GM23248 (cell line): Measurements from ENCODE around the gene ANGEL2. TPM values are rescaled to one million over a fixed set of nuclear protein-coding genes. Genes with fewer than 3 reads are reported as not detected.
A peak's percentile ranks its signal among the peaks of the same experiment; 100 is the strongest.
"Not testable (repeated sequence)": the region's sequence is repeated elsewhere in the genome, so short reads cannot be mapped to it uniquely, and the experiment has no call there.

ENCODE experiments used
- DNase-seq: peaks from one replicate; pipeline ENCODE4 v3.0.0-alpha.2; 2015
- H2AFZ ChIP-seq: fragments of 200-600 bp; sonication (generic); 2 replicates; pipeline ENCODE4 v1.6.1; 2016; ENCODE audit warnings: antibody characterized with exemption
- H3F3A ChIP-seq: fragments of 200-600 bp; sonication (generic); 2 replicates; pipeline ENCODE4 v1.6.1; 2016; ENCODE audit warnings: mild to moderate bottlenecking, antibody characterized with exemption, mixed run types; ENCODE audit not compliant: insufficient read depth
- H3K27ac ChIP-seq: fragments of 200-600 bp; sonication (generic); 2 replicates; pipeline ENCODE4 v1.5.1; 2016; ENCODE audit warnings: mild to moderate bottlenecking
- H3K27me3 ChIP-seq: fragments of 200-600 bp; sonication (generic); replicated peaks from 2 replicates; pipeline ENCODE4 v1.6.1; 2016; ENCODE audit warnings: mild to moderate bottlenecking; ENCODE audit not compliant: insufficient read depth
- H3K36me3 ChIP-seq: fragments of 200-600 bp; sonication (generic); 2 replicates; pipeline ENCODE4 v1.6.1; 2016; ENCODE audit warnings: low read depth, mild to moderate bottlenecking
- H3K4me1 ChIP-seq: fragments of 200-600 bp; sonication (generic); 2 replicates; pipeline ENCODE4 v1.6.1; 2016; ENCODE audit warnings: mild to moderate bottlenecking; ENCODE audit not compliant: insufficient read depth
- H3K4me2 ChIP-seq: fragments of 200-600 bp; sonication (generic); one replicate; pipeline ENCODE4 v1.6.1; 2016; ENCODE audit warnings: mild to moderate bottlenecking; ENCODE audit not compliant: unreplicated experiment
- H3K4me3 ChIP-seq: fragments of 200-600 bp; sonication (generic); 2 replicates; pipeline ENCODE4 v1.5.1; 2016; ENCODE audit warnings: mild to moderate bottlenecking
- H3K79me2 ChIP-seq: fragments of 200-600 bp; sonication (generic); 2 replicates; pipeline ENCODE4 v1.6.1; 2016; ENCODE audit warnings: mild to moderate bottlenecking; ENCODE audit not compliant: insufficient read depth
- H3K9ac ChIP-seq: fragments of 200-600 bp; sonication (generic); 2 replicates; pipeline ENCODE4 v1.6.1; 2016; ENCODE audit warnings: mild to moderate bottlenecking
- H3K9me2 ChIP-seq: fragments of 200-600 bp; sonication (generic); 2 replicates; pipeline ENCODE4 v1.6.1; 2016; ENCODE audit warnings: mixed run types, mild to moderate bottlenecking, moderate library complexity; ENCODE audit not compliant: insufficient read depth
- H3K9me3 ChIP-seq: fragments of 200-600 bp; sonication (generic); one replicate; pipeline ENCODE4 v1.6.1; 2017; ENCODE audit warnings: low read depth
- H4K20me1 ChIP-seq: fragments of 200-600 bp; sonication (generic); 2 replicates; pipeline ENCODE4 v1.6.0; 2016; ENCODE audit not compliant: insufficient read depth
- EZH2 ChIP-seq: fragments of 200-600 bp; sonication (generic); IDR thresholded peaks from 2 replicates; pipeline ENCODE4 v1.6.1; 2018; ENCODE audit warnings: antibody characterized with exemption, mild to moderate bottlenecking; ENCODE audit not compliant: insufficient read depth, poor library complexity, severe bottlenecking
- EZH2phosphoT487 ChIP-seq: fragments of 200-600 bp; sonication (generic); IDR thresholded peaks from 2 replicates; pipeline ENCODE4 v1.6.1; 2018; ENCODE audit warnings: antibody characterized with exemption, moderate library complexity, mild to moderate bottlenecking, low read depth; ENCODE audit not compliant: insufficient read depth
- WGBS, 2 experiments: methylation state at CpG; one replicate each; pipeline ENCODE4 v1.1.6; 2015 to 2017; ENCODE audit warnings: low lambda C conversion rate in 2 of 2, low coverage in 1 of 2; ENCODE audit errors: missing lambda C conversion rate in 2 of 2; 5-methylcytosine and 5-hydroxymethylcytosine counted together
- in situ Hi-C: fragments of 300-500 bp; cut with MboI; formaldehyde crosslinking; loops from 2 replicates; pipeline ENCODE4 v1.15.0; 2020
- polyA plus RNA-seq: library from polyadenylated mRNA; unstranded; fragments of >200 nt; fragmentation: Nextera tagmentation; extraction: Ambion mirVana; gene quantifications from 2 replicates; pipeline ENCODE4 v1.2.1, GENCODE V29; 2016
- total RNA-seq: library from RNA; depleted of rRNA; stranded (reverse); fragments of >200 nt; shearing (Covaris generic); gene quantifications from 2 replicates; pipeline ENCODE4 v1.2.3, GENCODE V29; 2014

ANGEL2 gene
- total and polyA plus RNA-seq, 2 experiments from 2014 or later = 19.7 to 28.5 TPM

DNA sequence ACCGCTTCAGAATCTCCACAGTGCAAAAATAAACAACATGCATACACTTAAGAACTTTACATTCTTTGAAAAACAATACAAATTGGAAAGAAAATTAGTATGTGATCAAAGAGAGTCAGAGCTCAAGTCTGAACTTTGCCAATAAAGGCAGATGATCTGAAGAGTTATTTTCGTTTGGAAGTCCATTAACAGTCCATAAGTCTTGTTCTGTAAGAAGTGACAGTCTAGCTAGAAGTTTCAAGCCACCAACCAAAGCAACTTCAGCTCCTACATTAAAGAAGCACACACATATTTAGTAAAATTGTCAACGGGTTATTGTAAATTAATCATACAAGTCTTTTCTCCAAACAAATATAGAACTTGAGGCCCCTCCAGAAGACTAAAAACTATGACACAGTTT, 20.7 kb downstream of the ANGEL2 start:
- Histone ChIP-seq H3F3A (peaks cover 14% of the 10 kb centered on the region; the same call in 1 of the 2 replicates), H2AFZ (no peak overlapping the region), H3K27me3 (no peaks in the 10 kb centered on the region), H4K20me1 (no peaks in the 10 kb centered on the region), H3K36me3 (peaks cover 45% of the 10 kb centered on the region), H3K9me3 (no peaks in the 10 kb centered on the region), H3K4me3 (no peak overlapping the region), H3K27ac (no peak overlapping the region; the same call in 1 of the 2 replicates), H3K4me1 (no peaks in the 10 kb centered on the region), H3K79me2 (no peaks in the 10 kb centered on the region), H3K9ac (no peak overlapping the region), H3K9me2 (no peaks in the 10 kb centered on the region), H3K4me2 (no peak overlapping the region)
- TF ChIP-seq EZH2phosphoT487 (no peak), EZH2 (no peak)
- no peak for DNase-seq
- in situ Hi-C loops = loop anchor here (25.0 kb wide), 3 partner anchors 333 to 908 kb away; no protein-coding TSS in a partner anchor
- 62 to 66% methylated on average over 3 of the region's 3 CpGs for WGBS, 2 experiments

DNA sequence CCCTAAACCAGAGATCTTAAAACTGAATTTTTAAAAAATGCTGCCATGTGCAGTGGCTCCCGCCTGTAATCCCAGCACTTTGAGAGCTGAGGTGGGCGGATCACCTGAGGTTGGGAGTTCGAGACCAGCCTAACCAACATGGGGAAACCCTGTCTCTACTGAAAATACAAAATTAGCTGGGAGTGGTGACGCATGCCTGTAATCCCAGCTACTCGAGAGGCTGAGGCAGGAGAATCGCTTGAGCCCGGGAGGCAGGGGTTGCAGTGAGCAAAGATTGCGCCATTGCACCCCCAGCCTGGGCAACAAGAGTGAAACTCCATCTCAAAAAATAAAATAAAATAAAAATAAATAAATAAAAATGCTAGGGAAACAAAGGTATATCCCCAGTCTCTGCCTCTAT, 21.7 kb downstream of the ANGEL2 start:
- WGBS, 2 experiments = 87 to 93% methylated on average over 8 of the region's 8 CpGs
- in situ Hi-C loops = loop anchor here (25.0 kb wide), 3 partner anchors 332 to 907 kb away; no protein-coding TSS in a partner anchor

DNA sequence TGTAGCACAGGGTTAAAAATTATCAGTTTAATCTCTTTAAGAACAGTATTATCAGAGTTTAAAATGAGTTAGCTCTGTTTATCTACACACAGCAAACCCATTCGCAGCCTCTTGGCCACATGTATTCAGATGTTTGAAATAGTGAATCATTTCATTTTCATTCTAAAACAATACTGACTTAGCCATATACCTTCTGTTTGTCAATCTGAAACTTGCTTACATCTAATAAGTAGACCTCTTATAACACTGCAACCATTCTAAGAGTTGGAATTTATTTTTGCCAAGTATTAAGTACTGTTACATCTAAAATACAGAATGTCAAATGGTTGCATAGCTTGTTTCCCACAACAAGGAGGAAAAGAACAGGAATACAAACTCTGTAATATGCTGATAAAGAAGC, 25.4 kb downstream of the ANGEL2 start:
- no peaks in the 10 kb centered on the region for H3K79me2 ChIP-seq
- 97% methylated on average over 1 of the region's 1 CpG for WGBS, 2 experiments
- no peak overlapping the region for H3K27ac ChIP-seq
- TF ChIP-seq EZH2 (no peak), EZH2phosphoT487 (no peak)
- no peak overlapping the region for H3K4me3 ChIP-seq
- H3K27me3 ChIP-seq = no peaks in the 10 kb centered on the region
- in situ Hi-C loops = loop anchor here (25.0 kb wide), 3 partner anchors 328 to 903 kb away; no protein-coding TSS in a partner anchor
- H3K36me3 ChIP-seq = peaks cover 27% of the 10 kb centered on the region
- no peak overlapping the region for H2AFZ ChIP-seq
- H3K9me3 ChIP-seq = no peaks in the 10 kb centered on the region
- H3K9ac ChIP-seq = no peak overlapping the region
- 0 out of 2 replicates have a peak, but pooled peaks cover 16% of the 10 kb centered on the region for H3F3A ChIP-seq
- H3K4me1 ChIP-seq = no peaks in the 10 kb centered on the region
- no peaks in the 10 kb centered on the region for H3K9me2 ChIP-seq
- H3K4me2 ChIP-seq = no peak overlapping the region
- no peaks in the 10 kb centered on the region for H4K20me1 ChIP-seq
- DNase-seq = no peak

More for the DNA sequence above, 21.7 kb downstream of the ANGEL2 start:
- peaks cover 40% of the 10 kb centered on the region for H3K36me3 ChIP-seq
- not testable (repeated sequence) for H3K27me3 ChIP-seq, H3K4me1 ChIP-seq, H2AFZ ChIP-seq, H3K79me2 ChIP-seq, DNase-seq, H3K4me3 ChIP-seq, H3K9me2 ChIP-seq, H3K27ac ChIP-seq, H3K4me2 ChIP-seq, H4K20me1 ChIP-seq, H3K9ac ChIP-seq, H3K9me3 ChIP-seq
- peaks cover 15% of the 10 kb centered on the region; the same call in 1 of the 2 replicates for H3F3A ChIP-seq

DNA sequence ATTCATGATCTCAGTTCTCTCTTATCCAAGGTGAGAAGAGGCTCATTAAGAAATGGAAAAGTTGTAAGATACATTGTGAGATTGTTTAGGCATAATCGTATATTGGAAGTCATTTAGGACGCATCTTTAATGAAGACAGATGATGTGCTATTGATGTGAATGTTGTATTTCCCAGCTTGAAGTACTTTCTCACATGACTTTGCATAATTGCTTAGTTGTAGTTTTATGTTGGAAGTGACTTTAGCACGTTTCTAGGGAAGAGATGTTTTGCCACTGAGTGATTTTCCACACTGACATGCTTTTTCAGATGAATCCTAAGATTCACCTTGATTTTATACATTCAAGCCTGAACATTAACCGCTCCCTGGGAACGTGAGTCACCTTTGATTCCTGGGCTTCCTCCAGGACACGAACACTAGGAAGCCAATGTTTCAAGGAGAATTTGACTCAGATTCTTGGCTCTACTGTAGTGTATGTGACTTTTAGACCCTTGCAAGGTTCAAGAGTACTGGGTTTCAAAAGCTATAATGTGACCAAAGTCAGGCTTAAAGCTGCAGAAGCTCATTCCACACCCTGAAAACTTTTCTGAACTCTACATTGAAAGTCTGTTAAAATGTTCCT, 27.9 kb downstream of the ANGEL2 start:
- no peaks in the 10 kb centered on the region for H3K9me2 ChIP-seq
- H3K4me3 ChIP-seq = no peak overlapping the region
- no peak overlapping the region for H3K9ac ChIP-seq
- no peak overlapping the region for H3K27ac ChIP-seq
- in situ Hi-C loops = loop anchor here (25.0 kb wide), 3 partner anchors 326 to 901 kb away; no protein-coding TSS in a partner anchor
- no peaks in the 10 kb centered on the region for H4K20me1 ChIP-seq
- no peaks in the 10 kb centered on the region for H3K9me3 ChIP-seq
- no peak for TF ChIP-seq EZH2
- TF ChIP-seq EZH2phosphoT487 = no peak
- peak; percentile 72 for DNase-seq
- 0 out of 2 replicates have a peak, but pooled peaks cover 5% of the 10 kb centered on the region for H3K27me3 ChIP-seq
- H3K79me2 ChIP-seq = no peaks in the 10 kb centered on the region
- H3K4me1 ChIP-seq = no peaks in the 10 kb centered on the region
- no peak overlapping the region for H3K4me2 ChIP-seq
- 0 out of 2 replicates have a peak, but pooled peaks cover 16% of the 10 kb centered on the region for H3F3A ChIP-seq
- peaks cover 18% of the 10 kb centered on the region; the same call in 1 of the 2 replicates for H3K36me3 ChIP-seq
- no peak overlapping the region for H2AFZ ChIP-seq
- WGBS, 2 experiments = 30 to 31% methylated on average over 6 of the region's 6 CpGs
